AG09319 (cell line): ENCODE results near the gene SGMS2.

Experiments
- DNase-seq: peaks from one replicate; pipeline ENCODE4 v3.0.0-alpha.2; 2010; ENCODE audit warnings: low read depth; ENCODE audit errors: extremely low read depth
- CTCF ChIP-seq: IDR thresholded peaks from 2 replicates; pipeline ENCODE4 v1.5.1; 2011; ENCODE audit warnings: low read depth, mild to moderate bottlenecking, inconsistent platforms, low read length, moderate library complexity

SGMS2 gene

GRCh38 chr4:107863850-107864371, 39.2 kb downstream of the SGMS2 start:
- no peak for DNase-seq
- no peak for TF ChIP-seq CTCF

GRCh38 chr4:107866726-107867125, 42.0 kb downstream of the SGMS2 start:
- no peak for TF ChIP-seq CTCF
- no peak for DNase-seq

- DNase-seq: no peak
These were observed 45.5 kb downstream of the SGMS2 start for GRCh38 chr4:107870236-107870635.

GRCh38 chr4:107870916-107871786, 46.4 kb downstream of the SGMS2 start:
- no peak for TF ChIP-seq CTCF
- no peak for DNase-seq

More at GRCh38 chr4:107870236-107870635, 45.5 kb downstream of the SGMS2 start:
- TF ChIP-seq CTCF: no peak

GRCh38 chr4:107874024-107874423, 49.3 kb downstream of the SGMS2 start:
- DNase-seq: no peak
- no peak for TF ChIP-seq CTCF

GRCh38 chr4:107876099-107876498, 51.4 kb downstream of the SGMS2 start:
- TF ChIP-seq CTCF: no peak
- DNase-seq: no peak

- no peak for TF ChIP-seq CTCF
- no peak for DNase-seq
These were observed 52.6 kb downstream of the SGMS2 start for GRCh38 chr4:107877361-107877760.
